NB4 (cell line): ENCODE measurements around the gene MRRF.
A peak's percentile ranks its signal among the peaks of the same experiment; 100 is the strongest.

Experiments
- DNase-seq: peaks from one replicate; pipeline ENCODE4 v3.0.0; 2010; ENCODE audit warnings: low read depth
- H3K4me3 ChIP-seq: one replicate; pipeline ENCODE4 v1.5.1; 2011; ENCODE audit warnings: mild to moderate bottlenecking, low read depth, low read length, moderate library complexity
- CTCF ChIP-seq: IDR thresholded peaks from one replicate; pipeline ENCODE4 v1.5.1; 2012; ENCODE audit warnings: low read depth, low read length
- MYC ChIP-seq: IDR thresholded peaks from 2 replicates; pipeline ENCODE4 v1.6.1; 2011; ENCODE audit warnings: low read depth, low read length
- POLR2A ChIP-seq: IDR thresholded peaks from 2 replicates; pipeline ENCODE4 v1.6.1; 2011; ENCODE audit warnings: mild to moderate bottlenecking; ENCODE audit not compliant: insufficient read length; ENCODE audit errors: extremely low read depth
- TF ChIP-seq, protein P1 (sequence below): IDR thresholded peaks from 2 replicates; pipeline ENCODE4 v1.6.1; 2011; ENCODE audit warnings: low read depth, low read length

The MRRF gene

GRCh38 chr9:122347348-122348287 is 82.9 kb downstream of the MRRF start:
- TF ChIP-seq POLR2A, result no peak
- DNase-seq, result no peak
- no peak overlapping the region for H3K4me3 ChIP-seq

DNA sequence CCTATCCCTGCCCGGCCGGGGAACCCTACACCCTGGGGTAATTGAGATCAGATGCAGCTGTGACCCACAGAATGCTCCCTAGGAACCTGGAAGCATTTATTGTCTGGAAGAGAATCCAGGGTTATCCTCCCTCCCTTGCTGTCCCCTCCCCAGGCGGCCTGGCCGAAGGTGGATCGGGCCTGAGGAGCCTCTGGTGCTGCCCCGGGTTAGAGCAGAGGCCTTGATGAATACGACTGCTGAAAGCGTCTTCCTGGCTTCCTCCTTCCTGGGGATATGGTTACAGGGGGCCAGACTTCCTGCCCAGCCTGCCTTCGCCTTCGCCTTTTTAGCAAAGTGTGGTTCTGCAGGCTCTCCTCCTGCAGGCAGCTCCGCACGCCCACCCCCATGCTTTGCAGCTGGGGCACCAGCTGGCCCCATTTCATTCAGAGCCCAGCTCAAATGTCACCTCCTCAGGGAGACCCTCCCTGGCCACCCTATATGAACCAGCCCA is 83.7 kb downstream of the MRRF start:
- no peak overlapping the region for H3K4me3 ChIP-seq
- TF ChIP-seq POLR2A (no peak), CTCF (no peak), MYC (no peak)
- TF ChIP-seq, protein P1, sequence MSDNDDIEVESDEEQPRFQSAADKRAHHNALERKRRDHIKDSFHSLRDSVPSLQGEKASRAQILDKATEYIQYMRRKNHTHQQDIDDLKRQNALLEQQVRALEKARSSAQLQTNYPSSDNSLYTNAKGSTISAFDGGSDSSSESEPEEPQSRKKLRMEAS, result no peak
- no peak for DNase-seq

DNA sequence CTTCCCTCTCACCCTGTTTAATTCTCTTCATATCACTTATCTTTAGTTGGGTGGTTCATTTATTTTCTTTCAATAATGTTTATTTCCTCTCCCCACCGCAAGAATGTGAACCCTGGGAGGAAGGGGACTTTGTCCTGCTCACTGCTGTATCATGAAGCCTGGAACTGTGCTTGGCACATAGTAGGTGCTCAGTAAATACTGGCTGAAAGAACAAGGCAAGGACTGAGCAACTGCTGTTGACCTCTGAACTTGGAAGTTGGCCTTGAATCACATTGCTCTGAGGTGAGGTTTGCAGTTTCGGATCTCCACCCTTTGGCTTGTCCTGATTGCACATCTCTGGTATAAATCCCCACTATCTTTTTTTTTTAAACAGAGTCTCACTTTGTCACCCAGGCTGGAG is 84.1 kb downstream of the MRRF start:
- TF ChIP-seq CTCF (no peak), POLR2A (no peak), MYC (no peak)
- TF ChIP-seq, protein P1, result no peak
- no peak overlapping the region for H3K4me3 ChIP-seq
- no peak for DNase-seq

DNA sequence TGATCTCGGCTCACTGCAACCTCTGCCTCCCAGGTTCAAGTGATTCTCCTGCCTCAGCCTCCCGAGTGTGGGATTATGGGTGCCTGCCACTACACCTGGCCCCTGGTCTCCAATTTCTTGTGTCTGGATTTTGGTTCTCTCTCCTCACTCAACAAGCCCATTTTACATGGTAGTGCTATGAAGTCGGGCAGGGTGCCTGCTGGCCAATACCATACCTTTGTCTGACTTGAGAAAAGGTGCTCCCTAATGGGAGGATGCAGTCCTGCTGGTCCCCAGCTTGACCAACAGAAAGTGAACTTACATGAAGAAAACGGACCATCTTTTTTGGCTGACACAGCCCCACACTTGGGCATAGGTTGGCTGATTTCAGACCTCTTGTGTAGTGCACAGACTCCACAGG is 84.5 kb downstream of the MRRF start:
- TF ChIP-seq MYC (no peak), POLR2A (no peak), CTCF (no peak)
- TF ChIP-seq, protein P1, result no peak
- no peak overlapping the region for H3K4me3 ChIP-seq
- no peak for DNase-seq

- peak; percentile 73 for DNase-seq
- H3K4me3 ChIP-seq, result no peak overlapping the region
- no peak for TF ChIP-seq POLR2A
- peak; percentile 84 for TF ChIP-seq CTCF
- TF ChIP-seq, protein P1, result 0 out of 2 replicates have a peak, but pooled peaks have one; percentile 18
Measured at GRCh38 chr9:122350577-122351355, 86.1 kb downstream of the MRRF start.
